PFSK-1 (cell line): ENCODE measurements around the gene ARHGAP11A.

Source experiments
- FOXP2 ChIP-seq: optimal IDR thresholded peaks from 2 replicates; pipeline ENCODE3; 2011; ENCODE audit warnings: borderline replicate concordance, control low read depth, inconsistent platforms; ENCODE audit not compliant: insufficient read depth; ENCODE audit errors: extremely low read length, extremely low read depth
- POLR2AphosphoS5 ChIP-seq: IDR thresholded peaks from 2 replicates; pipeline ENCODE4 v1.6.1; 2012; ENCODE audit warnings: low read depth, mild to moderate bottlenecking, control low read depth, low read length, moderate library complexity
- SIN3A ChIP-seq: IDR thresholded peaks from 2 replicates; pipeline ENCODE4 v1.6.1; 2012; ENCODE audit warnings: mild to moderate bottlenecking, low read length, moderate library complexity, borderline replicate concordance; ENCODE audit not compliant: insufficient read depth
- TAF1 ChIP-seq: IDR thresholded peaks from 2 replicates; pipeline ENCODE4 v1.6.1; 2012; ENCODE audit warnings: low read length, control low read depth, borderline replicate concordance; ENCODE audit not compliant: insufficient read depth
- TF ChIP-seq, protein P1 (sequence below), 2 experiments: IDR thresholded peaks; 2 replicates each; pipeline versions ENCODE4 v1.6.1 to v1.8.0; 2011 to 2012; ENCODE audit warnings: low read depth in 2 of 2, low read length in 2 of 2, control low read depth in 1 of 2, inconsistent platforms in 1 of 2, mild to moderate bottlenecking in 1 of 2, moderate library complexity in 1 of 2; ENCODE audit not compliant: insufficient read depth in 1 of 2

DNA sequence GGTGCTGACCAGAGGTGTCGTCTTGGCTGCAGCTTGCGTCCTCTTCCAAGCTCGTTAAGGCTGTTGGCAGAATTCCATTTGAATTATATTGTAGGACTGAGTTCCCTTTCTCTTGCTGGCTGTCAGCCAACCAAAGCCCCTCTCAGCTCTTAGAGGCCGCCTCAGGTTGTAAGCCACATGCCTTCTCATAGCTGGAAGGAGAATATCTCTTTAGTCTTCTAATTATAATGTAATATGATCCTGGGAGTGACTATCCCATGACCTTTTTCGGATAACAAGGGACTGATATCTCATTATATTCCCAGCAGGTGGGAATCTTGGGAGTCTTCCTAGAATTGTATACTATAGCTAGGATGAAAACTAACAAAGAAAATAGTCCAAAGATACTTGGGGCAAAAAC is 31.0 kb downstream of the ARHGAP11A start:
- TF ChIP-seq POLR2AphosphoS5 (no peak), FOXP2 (no peak), SIN3A (no peak), TAF1 (no peak)
- TF ChIP-seq, protein P1, sequence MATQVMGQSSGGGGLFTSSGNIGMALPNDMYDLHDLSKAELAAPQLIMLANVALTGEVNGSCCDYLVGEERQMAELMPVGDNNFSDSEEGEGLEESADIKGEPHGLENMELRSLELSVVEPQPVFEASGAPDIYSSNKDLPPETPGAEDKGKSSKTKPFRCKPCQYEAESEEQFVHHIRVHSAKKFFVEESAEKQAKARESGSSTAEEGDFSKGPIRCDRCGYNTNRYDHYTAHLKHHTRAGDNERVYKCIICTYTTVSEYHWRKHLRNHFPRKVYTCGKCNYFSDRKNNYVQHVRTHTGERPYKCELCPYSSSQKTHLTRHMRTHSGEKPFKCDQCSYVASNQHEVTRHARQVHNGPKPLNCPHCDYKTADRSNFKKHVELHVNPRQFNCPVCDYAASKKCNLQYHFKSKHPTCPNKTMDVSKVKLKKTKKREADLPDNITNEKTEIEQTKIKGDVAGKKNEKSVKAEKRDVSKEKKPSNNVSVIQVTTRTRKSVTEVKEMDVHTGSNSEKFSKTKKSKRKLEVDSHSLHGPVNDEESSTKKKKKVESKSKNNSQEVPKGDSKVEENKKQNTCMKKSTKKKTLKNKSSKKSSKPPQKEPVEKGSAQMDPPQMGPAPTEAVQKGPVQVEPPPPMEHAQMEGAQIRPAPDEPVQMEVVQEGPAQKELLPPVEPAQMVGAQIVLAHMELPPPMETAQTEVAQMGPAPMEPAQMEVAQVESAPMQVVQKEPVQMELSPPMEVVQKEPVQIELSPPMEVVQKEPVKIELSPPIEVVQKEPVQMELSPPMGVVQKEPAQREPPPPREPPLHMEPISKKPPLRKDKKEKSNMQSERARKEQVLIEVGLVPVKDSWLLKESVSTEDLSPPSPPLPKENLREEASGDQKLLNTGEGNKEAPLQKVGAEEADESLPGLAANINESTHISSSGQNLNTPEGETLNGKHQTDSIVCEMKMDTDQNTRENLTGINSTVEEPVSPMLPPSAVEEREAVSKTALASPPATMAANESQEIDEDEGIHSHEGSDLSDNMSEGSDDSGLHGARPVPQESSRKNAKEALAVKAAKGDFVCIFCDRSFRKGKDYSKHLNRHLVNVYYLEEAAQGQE (IDR thresholded peaks at IDR 0.05; ENCODE audit: insufficient read depth in 1 of 2, low read depth in 2 of 2, low read length in 2 of 2): no peak
